Measurements from ENCODE around the gene MTHFD1. TPM values are rescaled to one million over a fixed set of nuclear protein-coding genes. Genes with fewer than 3 reads are reported as not detected.

The MTHFD1 gene
- polyA plus RNA-seq, 1 of the 3 experiments (the other 2 are of a cell fraction) = 31.0 TPM

- Histone ChIP-seq H3K4me2 (peak within 1 kb of the TSS; percentile 98), H3K9me2 (no peaks in the 10 kb centered on the region), H4K20me1 (ENCODE audit: insufficient read depth) (peaks cover 41% of the 10 kb centered on the region), H2AFZ (ENCODE audit: low read depth) (peak within 1 kb of the TSS; percentile 45), H3K4me1 (ENCODE audit: control insufficient read depth in 1 of 2, insufficient read depth in 2 of 2, low read depth in 1 of 2, low read length in 1 of 2) (peaks cover 33 to 40% of the 10 kb centered on the region in 2 experiments), H3K27me3 (ENCODE audit: insufficient read depth) (no peaks in the 10 kb centered on the region), H3K79me2 (ENCODE audit: insufficient read depth) (peaks cover 89% of the 10 kb centered on the region), H3K9me3 (no peaks in the 10 kb centered on the region), H3F3A (replicated peaks; ENCODE audit: insufficient read depth) (peaks cover 26% of the 10 kb centered on the region), H3K27ac (ENCODE audit: low read depth in 2 of 2, low read length in 1 of 2) (peak within 1 kb of the TSS; percentile 95 to 99), H3K9ac (peak within 1 kb of the TSS; percentile 97), H3K4me3 (ENCODE audit: low read depth in 2 of 2, low read length in 1 of 2) (peak within 1 kb of the TSS; percentile 72 to 92), H3K36me3 (replicated peaks in 1 of 2; ENCODE audit: control insufficient read depth in 1 of 2, insufficient read depth in 2 of 2, low read length in 1 of 2) (no peaks in the 10 kb centered on the region)
- ChIA-PET CTCF (interaction anchor here (0.7 to 5.6 kb wide), 6 partner anchors 19 to 260 kb away, joined by 3 to 20 read pairs (median 4); no protein-coding TSS in a partner anchor), POLR2A (interaction anchor here (0.6 to 2.3 kb wide), 5 partner anchors 15 to 797 kb away, joined by 3 to 7 read pairs (median 4); partner anchors contain the start of gene HSPA2)
- DNase-seq = peak; percentile 85
- 0% methylated on average over 15 of the region's 63 CpGs for WGBS (ENCODE audit: low lambda C conversion rate)
- peak; percentile 83 for TF ChIP-seq TAF1 (IDR thresholded peaks at IDR 0.05; ENCODE audit: borderline replicate concordance, low read depth, low read length)
- TF ChIP-seq FOXM1 (IDR thresholded peaks at IDR 0.05; ENCODE audit: low read depth) = no peak
- no peak for TF ChIP-seq ZBTB33 (IDR thresholded peaks at IDR 0.05; ENCODE audit: borderline replicate concordance, low read depth)
- TF ChIP-seq RXRA (IDR thresholded peaks at IDR 0.05; ENCODE audit: borderline replicate concordance, low read depth) = no peak
- no peak for TF ChIP-seq CHD2 (IDR thresholded peaks at IDR 0.05; ENCODE audit: low read length, partially characterized antibody)
- TF ChIP-seq MEF2A (IDR thresholded peaks at IDR 0.05; ENCODE audit: borderline replicate concordance, low read depth) = no peak
- TF ChIP-seq REST (IDR thresholded peaks at IDR 0.05; ENCODE audit: low read depth, low read length) = no peak
- TF ChIP-seq YY1 (IDR thresholded peaks at IDR 0.05; ENCODE audit: low read depth) = no peak
- no peak for TF ChIP-seq FOXJ3 (CRISPR knock-in tag; IDR thresholded peaks at IDR 0.05)
- TF ChIP-seq IRF3 (IDR thresholded peaks at IDR 0.05; ENCODE audit: low read depth, low read length) = no peak
- TF ChIP-seq MAX (IDR thresholded peaks at IDR 0.05; ENCODE audit: low read depth) = peak; percentile 8; the same call in 1 of the 2 replicates
- no peak for TF ChIP-seq TEAD4 (IDR thresholded peaks at IDR 0.05; ENCODE audit: borderline replicate concordance, insufficient read depth)
- no peak for TF ChIP-seq CTCF (IDR thresholded peaks at IDR 0.05)
- TF ChIP-seq EP300 (IDR thresholded peaks at IDR 0.05; ENCODE audit: borderline replicate concordance in 1 of 2, low read depth in 1 of 2, low read length in 1 of 2) = no peak
- TF ChIP-seq GATA2 (CRISPR knock-in tag; IDR thresholded peaks at IDR 0.05) = no peak
- no peak for TF ChIP-seq USF1 (IDR thresholded peaks at IDR 0.05; ENCODE audit: borderline replicate concordance, low read depth)
- no peak for TF ChIP-seq RAD21 (IDR thresholded peaks at IDR 0.05; ENCODE audit: low read length)
- peak; percentile 13 for TF ChIP-seq NRF1 (IDR thresholded peaks at IDR 0.05; ENCODE audit: low read depth, low read length)
- peak; percentile 14; the same call in 1 of the 2 replicates for TF ChIP-seq SIN3A (IDR thresholded peaks at IDR 0.05; ENCODE audit: borderline replicate concordance, low read depth, low read length)
- TF ChIP-seq MXI1 (IDR thresholded peaks at IDR 0.05; ENCODE audit: low read depth, low read length) = peak; percentile 10; the same call in 1 of the 2 replicates
- no peak for TF ChIP-seq NFIC (IDR thresholded peaks at IDR 0.05; ENCODE audit: borderline replicate concordance)
- no peak for TF ChIP-seq FOSL2 (IDR thresholded peaks at IDR 0.05; ENCODE audit: borderline replicate concordance, low read depth)
- no peak for TF ChIP-seq RFX5 (IDR thresholded peaks at IDR 0.05; ENCODE audit: low read length)
- TF ChIP-seq JUND (IDR thresholded peaks at IDR 0.05) = no peak
Observed at GRCh38 chr14:64504310-64504896, 116.2 kb downstream of the MTHFD1 start, which contains the start of gene ZBTB1. Gene ZBTB1, plus strand, starts transcription at chr14:64504770. Its CDS starts 16,735 bp downstream, at chr14:64521505.

Data from SK-N-SH (cell line).